GM18505 (cell line): Measurements from ENCODE around the gene ZMAT2.

Experiments used
- ATAC-seq: cut with Tn5 transposase; IDR thresholded peaks from one replicate; pipeline ENCODE4 v1.9.1; 2021; ENCODE audit not compliant: unreplicated experiment
- POLR2A ChIP-seq: IDR thresholded peaks from 4 replicates; pipeline ENCODE4 v1.6.1; 2011; ENCODE audit warnings: borderline replicate concordance; ENCODE audit not compliant: insufficient read depth, insufficient read length; ENCODE audit errors: extremely low read depth

The ZMAT2 gene

DNA sequence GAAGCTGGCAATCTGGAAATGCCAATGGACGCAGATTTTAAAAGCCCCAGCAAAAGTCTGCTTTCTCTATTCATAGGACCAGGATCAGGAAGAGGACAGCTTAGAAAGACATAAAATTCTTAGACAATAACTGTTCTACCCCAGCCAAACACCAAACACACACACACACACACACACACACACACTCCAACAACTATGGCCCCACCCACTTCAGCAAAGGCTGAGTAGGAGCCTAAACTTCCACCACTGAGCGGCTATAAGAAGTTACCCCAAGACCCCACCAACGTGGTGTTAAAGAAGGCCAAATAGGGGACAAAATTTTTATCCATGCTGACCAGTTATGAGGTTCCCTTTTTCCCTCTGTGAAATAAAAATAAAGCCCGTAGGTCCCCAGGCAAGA, 32.9 kb downstream of the ZMAT2 start:
- TF ChIP-seq POLR2A = no peak

DNA sequence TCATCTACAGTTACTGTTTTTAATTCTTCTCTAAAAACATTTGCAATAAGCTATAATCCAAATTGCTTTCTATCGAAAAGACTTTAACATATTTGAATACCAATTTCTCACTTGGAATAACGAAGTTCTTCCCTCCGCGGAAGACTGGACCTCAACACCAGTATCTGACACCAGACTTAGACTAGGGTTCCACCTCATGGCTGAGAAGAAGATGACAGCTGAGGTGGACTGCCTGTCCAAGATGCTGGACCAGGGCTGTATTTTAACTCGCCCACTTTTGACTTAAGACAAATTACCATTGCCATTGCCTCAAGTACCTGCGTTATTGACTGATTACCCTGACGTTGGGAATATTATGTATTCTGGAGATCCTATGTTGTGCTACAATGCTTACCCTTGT, 34.1 kb downstream of the ZMAT2 start:
- no peak for TF ChIP-seq POLR2A
- ATAC-seq = no peak

More for the DNA sequence above, 32.9 kb downstream of the ZMAT2 start:
- no peak for ATAC-seq

DNA sequence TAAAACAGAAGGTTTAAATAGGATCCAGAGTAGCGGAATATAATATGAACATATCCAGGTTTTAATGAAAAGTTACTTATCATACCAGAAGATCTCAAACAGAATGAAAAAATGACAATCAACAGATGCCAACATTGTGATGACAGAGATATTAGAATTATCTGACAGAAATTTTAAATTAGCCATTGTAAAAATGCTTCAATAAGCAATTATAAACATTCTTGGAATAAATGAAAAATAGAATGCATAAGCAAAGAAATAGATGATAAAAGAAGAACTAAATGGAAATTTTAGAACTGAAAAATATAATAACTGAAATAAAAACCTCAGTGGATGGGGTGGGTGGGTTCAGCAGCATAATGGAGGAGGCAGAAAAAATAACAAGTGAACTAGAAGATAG, 37.2 kb downstream of the ZMAT2 start:
- no peak for TF ChIP-seq POLR2A
- ATAC-seq = no peak

- TF ChIP-seq POLR2A = no peak
- no peak for ATAC-seq
These were observed 41.7 kb downstream of the ZMAT2 start for GRCh38 chr5:140741967-140742366.

DNA sequence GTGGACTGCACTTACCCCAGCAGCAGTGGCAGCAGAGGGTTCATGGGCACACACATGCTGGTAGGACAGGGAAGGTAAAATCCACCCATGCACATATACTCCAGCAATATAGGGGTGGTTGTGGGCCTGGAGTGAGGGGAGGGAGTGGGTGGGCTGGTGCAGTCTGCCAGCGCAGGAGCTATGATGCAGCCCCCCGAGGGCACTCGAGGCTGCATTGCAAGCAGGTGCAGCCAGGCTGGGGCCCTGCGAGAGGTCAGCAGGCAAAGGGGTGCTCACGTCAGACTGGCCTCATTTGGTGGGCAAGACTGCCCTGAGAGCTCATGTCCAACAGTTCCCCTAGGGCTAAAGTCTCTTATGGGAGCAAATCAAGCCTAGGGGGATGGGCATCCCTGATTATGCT, 53.3 kb downstream of the ZMAT2 start:
- no peak for TF ChIP-seq POLR2A

More for the DNA sequence above, 53.3 kb downstream of the ZMAT2 start:
- no peak for ATAC-seq
